Osteoblast (primary cell): ENCODE data around the gene BOK. TPM values are rescaled to one million over a fixed set of nuclear protein-coding genes. Genes with fewer than 3 reads are reported as not detected.
A peak's percentile ranks its signal among the peaks of the same experiment; 100 is the strongest.

Source experiments
- DNase-seq: peaks from one replicate; pipeline ENCODE4 v3.0.0; 2011; ENCODE audit warnings: low spot score, mixed read lengths; ENCODE audit not compliant: insufficient read length; ENCODE audit errors: missing footprints
- H2AFZ ChIP-seq: 2 replicates; pipeline ENCODE4 v1.6.0; 2011; ENCODE audit warnings: mild to moderate bottlenecking, low read length
- H3K27ac ChIP-seq: 2 replicates; pipeline ENCODE4 v1.5.1; 2011; ENCODE audit warnings: mild to moderate bottlenecking, low read depth, low read length, moderate library complexity
- H3K27me3 ChIP-seq: 2 replicates; pipeline ENCODE4 v1.6.0; 2012; ENCODE audit warnings: mild to moderate bottlenecking, control low read depth, inconsistent platforms, low read length, moderate library complexity; ENCODE audit not compliant: insufficient read depth
- H3K36me3 ChIP-seq: 2 replicates; pipeline ENCODE4 v1.5.1; 2011; ENCODE audit warnings: mild to moderate bottlenecking, low read length, control low read depth, moderate library complexity; ENCODE audit not compliant: insufficient read depth
- H3K4me1 ChIP-seq: 2 replicates; pipeline ENCODE4 v1.5.1; 2011; ENCODE audit warnings: mild to moderate bottlenecking, low read length, control low read depth, moderate library complexity; ENCODE audit not compliant: insufficient read depth
- H3K4me2 ChIP-seq: 2 replicates; pipeline ENCODE4 v1.6.0; 2011; ENCODE audit warnings: mild to moderate bottlenecking, low read length; ENCODE audit not compliant: insufficient read depth
- H3K4me3 ChIP-seq: fragments of 200-600 bp; sonication (generic); 3 replicates; pipeline ENCODE4 v1.5.1; 2012; ENCODE audit warnings: mild to moderate bottlenecking, low read length, inconsistent platforms; ENCODE audit not compliant: insufficient read depth
- H3K79me2 ChIP-seq: 2 replicates; pipeline ENCODE4 v1.6.0; 2012; ENCODE audit warnings: mild to moderate bottlenecking, low read length, control low read depth, inconsistent platforms; ENCODE audit not compliant: insufficient read depth
- H3K9me3 ChIP-seq: 2 replicates; pipeline ENCODE4 v1.5.1; 2011; ENCODE audit warnings: low read depth, low read length, control low read depth
- H4K20me1 ChIP-seq: 2 replicates; pipeline ENCODE4 v1.6.0; 2012; ENCODE audit warnings: mild to moderate bottlenecking, low read length, control low read depth; ENCODE audit not compliant: insufficient read depth
- CTCF ChIP-seq: IDR thresholded peaks from 2 replicates; pipeline ENCODE4 v1.5.1; 2011; ENCODE audit warnings: mild to moderate bottlenecking, low read depth, low read length, moderate library complexity; ENCODE audit errors: extremely low read depth
- small RNA-seq: library from RNA; depleted of rRNA; stranded (forward); fragments of <200 nt; gene quantifications from one replicate; pipeline ENCODE3, GENCODE V24; 2012
- total RNA-seq: library from RNA; depleted of rRNA; stranded (reverse); fragments of >200 nt; gene quantifications from 2 replicates; pipeline ENCODE4 v1.2.3, GENCODE V29; 2012

BOK gene
- total RNA-seq, 1 donor, result 41.3 TPM

- Histone ChIP-seq H4K20me1 (peaks cover 29% of the 10 kb centered on the region), H3K36me3 (peaks cover 8% of the 10 kb centered on the region), H3K9me3 (no peaks in the 10 kb centered on the region), H3K79me2 (peaks cover 83% of the 10 kb centered on the region), H3K27me3 (no peaks in the 10 kb centered on the region), H3K27ac (no peak overlapping the region), H3K4me1 (peaks cover 4% of the 10 kb centered on the region), H3K4me3 (no peak overlapping the region), H2AFZ (no peak overlapping the region), H3K4me2 (no peak overlapping the region)
- no peak for TF ChIP-seq CTCF
- no peak for DNase-seq
Observed at GRCh38 chr2:241618829-241619228, 60.3 kb downstream of the BOK start.

- no peak overlapping the region for H3K4me3 ChIP-seq
- H3K27ac ChIP-seq, result no peak overlapping the region
- H4K20me1 ChIP-seq, result peaks cover 30% of the 10 kb centered on the region
- no peak for TF ChIP-seq CTCF
- peaks cover 86% of the 10 kb centered on the region for H3K79me2 ChIP-seq
- no peaks in the 10 kb centered on the region for H3K27me3 ChIP-seq
- DNase-seq, result peak; percentile 17
- peaks cover 9% of the 10 kb centered on the region for H3K36me3 ChIP-seq
- H3K4me1 ChIP-seq, result peaks cover 4% of the 10 kb centered on the region
- H3K9me3 ChIP-seq, result no peaks in the 10 kb centered on the region
- H2AFZ ChIP-seq, result no peak overlapping the region
- H3K4me2 ChIP-seq, result no peak overlapping the region
Observed at GRCh38 chr2:241619597-241620418, 61.3 kb downstream of the BOK start.

- H3K27me3 ChIP-seq, result no peaks in the 10 kb centered on the region
- peaks cover 12% of the 10 kb centered on the region for H3K36me3 ChIP-seq
- H3K9me3 ChIP-seq, result no peaks in the 10 kb centered on the region
- peaks cover 4% of the 10 kb centered on the region for H3K4me1 ChIP-seq
- H3K79me2 ChIP-seq, result peaks cover 86% of the 10 kb centered on the region
- H2AFZ ChIP-seq, result no peak overlapping the region
- peaks cover 30% of the 10 kb centered on the region for H4K20me1 ChIP-seq
- no peak overlapping the region for H3K4me2 ChIP-seq
- H3K4me3 ChIP-seq, result no peak overlapping the region
- no peak for DNase-seq
- no peak for TF ChIP-seq CTCF
- H3K27ac ChIP-seq, result no peak overlapping the region
Observed at GRCh38 chr2:241620419-241620769, 61.8 kb downstream of the BOK start.

Small RNAs within 50 kb of the gene (small RNA-seq; reads per million reads assigned to genes)
- gene RNA5SP122, result 0.74 reads per million, percentile 8 among the genes with 10 or more reads in this experiment

Other genes starting within 250 kb of the BOK start
- 1,414 and 1,418 TPM in 2 replicates for gene HDLBP, start 243.1 kb upstream of the BOK start, total RNA-seq
- gene SEPTIN2, start 242.8 kb upstream of the BOK start, total RNA-seq, result 394 and 418 TPM in 2 replicates
- gene FARP2, start 202.5 kb upstream of the BOK start, total RNA-seq, result 41.3 and 44.5 TPM in 2 replicates
- gene STK25, start 50.2 kb upstream of the BOK start, total RNA-seq, result 189 and 227 TPM in 2 replicates
- gene THAP4, start 78.4 kb downstream of the BOK start, total RNA-seq, result 43.3 and 43.4 TPM in 2 replicates
- 42.7 and 48.0 TPM in 2 replicates for gene ATG4B, start 78.9 kb downstream of the BOK start, total RNA-seq
- 12.7 and 14.1 TPM in 2 replicates for gene DTYMK, start 128.1 kb downstream of the BOK start, total RNA-seq
- gene ING5, start 143.3 kb downstream of the BOK start, total RNA-seq, result 16.6 and 18.6 TPM in 2 replicates
- 14.1 and 15.6 TPM in 2 replicates for gene D2HGDH, start 175.9 kb downstream of the BOK start, total RNA-seq
- gene GAL3ST2, start 218.1 kb downstream of the BOK start, total RNA-seq, result 0.29 and 0.36 TPM in 2 replicates